ENCODE data around the gene CFAP299. TPM values are rescaled to one million over a fixed set of nuclear protein-coding genes. Genes with fewer than 3 reads are reported as not detected.

The CFAP299 gene
- polyA plus RNA-seq, 2 of the 4 experiments (the other 2 are of a cell fraction), result not detected

DNA sequence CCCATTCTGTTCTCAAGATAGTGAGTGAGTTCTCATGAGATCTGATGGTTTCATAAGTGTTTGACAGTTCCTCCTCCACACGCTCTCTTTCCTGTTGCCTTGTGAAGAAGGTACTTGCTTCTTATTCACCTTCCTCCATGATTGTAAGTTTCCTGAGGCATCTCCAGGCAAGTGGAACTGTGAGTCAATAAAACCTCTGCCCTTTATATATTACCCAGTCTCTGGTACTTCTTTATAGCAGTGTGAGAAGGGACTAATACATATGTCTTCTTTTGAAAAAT is 58.4 kb downstream of the CFAP299 start:
- TF ChIP-seq KDM1A (IDR thresholded peaks at IDR 0.05; ENCODE audit: low read depth), result no peak
- TF ChIP-seq EHMT2 (IDR thresholded peaks at IDR 0.05; ENCODE audit: low read depth), result no peak
- no peak for TF ChIP-seq CBX8 (IDR thresholded peaks at IDR 0.05)
- TF ChIP-seq NR3C1 (IDR thresholded peaks at IDR 0.05), result no peak
- no peak for TF ChIP-seq MYC (IDR thresholded peaks at IDR 0.05; ENCODE audit: borderline replicate concordance, low read length)
- no peak for TF ChIP-seq ESRRA (IDR thresholded peaks at IDR 0.05; ENCODE audit: borderline replicate concordance, low read length)
- no peak for TF ChIP-seq FOSB (CRISPR knock-in tag; IDR thresholded peaks at IDR 0.05)
- TF ChIP-seq, protein P1, sequence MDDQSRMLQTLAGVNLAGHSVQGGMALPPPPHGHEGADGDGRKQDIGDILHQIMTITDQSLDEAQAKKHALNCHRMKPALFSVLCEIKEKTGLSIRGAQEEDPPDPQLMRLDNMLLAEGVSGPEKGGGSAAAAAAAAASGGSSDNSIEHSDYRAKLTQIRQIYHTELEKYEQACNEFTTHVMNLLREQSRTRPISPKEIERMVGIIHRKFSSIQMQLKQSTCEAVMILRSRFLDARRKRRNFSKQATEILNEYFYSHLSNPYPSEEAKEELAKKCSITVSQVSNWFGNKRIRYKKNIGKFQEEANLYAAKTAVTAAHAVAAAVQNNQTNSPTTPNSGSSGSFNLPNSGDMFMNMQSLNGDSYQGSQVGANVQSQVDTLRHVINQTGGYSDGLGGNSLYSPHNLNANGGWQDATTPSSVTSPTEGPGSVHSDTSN (IDR thresholded peaks at IDR 0.05), result no peak
- TF ChIP-seq HOXB5 (CRISPR knock-in tag; IDR thresholded peaks at IDR 0.05), result no peak
- no peak for TF ChIP-seq POLR2AphosphoS2 (conservative IDR thresholded peaks at IDR 0.05; ENCODE audit: low read length)
- TF ChIP-seq CBX2 (IDR thresholded peaks at IDR 0.05; ENCODE audit: borderline replicate concordance, low read depth), result no peak
- TF ChIP-seq, protein P2, sequence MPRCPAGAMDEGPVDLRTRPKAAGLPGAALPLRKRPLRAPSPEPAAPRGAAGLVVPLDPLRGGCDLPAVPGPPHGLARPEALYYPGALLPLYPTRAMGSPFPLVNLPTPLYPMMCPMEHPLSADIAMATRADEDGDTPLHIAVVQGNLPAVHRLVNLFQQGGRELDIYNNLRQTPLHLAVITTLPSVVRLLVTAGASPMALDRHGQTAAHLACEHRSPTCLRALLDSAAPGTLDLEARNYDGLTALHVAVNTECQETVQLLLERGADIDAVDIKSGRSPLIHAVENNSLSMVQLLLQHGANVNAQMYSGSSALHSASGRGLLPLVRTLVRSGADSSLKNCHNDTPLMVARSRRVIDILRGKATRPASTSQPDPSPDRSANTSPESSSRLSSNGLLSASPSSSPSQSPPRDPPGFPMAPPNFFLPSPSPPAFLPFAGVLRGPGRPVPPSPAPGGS (IDR thresholded peaks at IDR 0.05), result no peak
- no peak for TF ChIP-seq ZFP36 (IDR thresholded peaks at IDR 0.05; ENCODE audit: borderline replicate concordance, partially characterized antibody)
- no peak for TF ChIP-seq HOXA7 (CRISPR knock-in tag; IDR thresholded peaks at IDR 0.05)
- TF ChIP-seq, protein P3, sequence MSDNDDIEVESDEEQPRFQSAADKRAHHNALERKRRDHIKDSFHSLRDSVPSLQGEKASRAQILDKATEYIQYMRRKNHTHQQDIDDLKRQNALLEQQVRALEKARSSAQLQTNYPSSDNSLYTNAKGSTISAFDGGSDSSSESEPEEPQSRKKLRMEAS (IDR thresholded peaks at IDR 0.05), result no peak
- TF ChIP-seq RNF2 (IDR thresholded peaks at IDR 0.05; ENCODE audit: borderline replicate concordance, low read depth), result no peak
- TF ChIP-seq, protein P4, sequence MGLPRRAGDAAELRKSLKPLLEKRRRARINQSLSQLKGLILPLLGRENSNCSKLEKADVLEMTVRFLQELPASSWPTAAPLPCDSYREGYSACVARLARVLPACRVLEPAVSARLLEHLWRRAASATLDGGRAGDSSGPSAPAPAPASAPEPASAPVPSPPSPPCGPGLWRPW (IDR thresholded peaks at IDR 0.05), result no peak
- Histone ChIP-seq H3K9me3 (no peaks in the 10 kb centered on the region), H3K4me2 (no peak overlapping the region), H3K27ac (no peak overlapping the region), H3K4me3 (no peak overlapping the region), H3K4me1 (no peaks in the 10 kb centered on the region)
- POLR2A ChIA-PET, result no interaction called here
- no peak for FAIRE-seq
- DNase-seq (ENCODE audit: low read depth in 1 of 2, low spot score in 1 of 2), result no peak
- CTCF ChIA-PET, result no interaction called here
- ATAC-seq, result no peak
- 53% methylated on average over 1 of the region's 1 CpG for whole genome bisulfite sequencing (ENCODE audit: missing lambda C conversion rate)

DNA sequence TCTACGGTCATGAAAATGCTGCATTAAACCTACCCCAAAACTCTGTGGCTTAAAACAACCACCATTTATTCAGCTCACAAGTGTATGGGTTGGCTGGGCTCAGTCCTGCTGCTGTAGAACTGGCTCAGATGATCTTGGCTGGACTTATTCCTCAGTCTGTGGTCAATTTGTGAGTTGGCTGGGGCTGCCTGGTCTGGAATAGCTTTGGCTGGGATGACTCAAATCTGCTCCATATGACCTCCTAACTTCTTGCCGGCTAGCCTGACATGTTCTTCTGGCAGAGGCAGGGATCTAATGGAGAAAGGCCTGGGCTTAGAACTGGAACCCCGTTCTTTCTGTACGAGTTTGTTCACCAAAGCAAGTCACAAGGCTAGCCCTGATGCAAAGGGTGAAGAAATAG is 71.7 kb downstream of the CFAP299 start:
- ChIA-PET POLR2A (no interaction called here), CTCF (no interaction called here)
- DNase-seq (ENCODE audit: low read depth in 1 of 2, low spot score in 1 of 2) (no peak), FAIRE-seq (no peak), ATAC-seq (no peak)
- Histone ChIP-seq H3K4me3 (no peak overlapping the region), H3K9me3 (no peaks in the 10 kb centered on the region), H3K4me1 (no peaks in the 10 kb centered on the region), H3K27ac (no peak overlapping the region), H3K4me2 (no peak overlapping the region)
- TF ChIP-seq, protein P5, sequence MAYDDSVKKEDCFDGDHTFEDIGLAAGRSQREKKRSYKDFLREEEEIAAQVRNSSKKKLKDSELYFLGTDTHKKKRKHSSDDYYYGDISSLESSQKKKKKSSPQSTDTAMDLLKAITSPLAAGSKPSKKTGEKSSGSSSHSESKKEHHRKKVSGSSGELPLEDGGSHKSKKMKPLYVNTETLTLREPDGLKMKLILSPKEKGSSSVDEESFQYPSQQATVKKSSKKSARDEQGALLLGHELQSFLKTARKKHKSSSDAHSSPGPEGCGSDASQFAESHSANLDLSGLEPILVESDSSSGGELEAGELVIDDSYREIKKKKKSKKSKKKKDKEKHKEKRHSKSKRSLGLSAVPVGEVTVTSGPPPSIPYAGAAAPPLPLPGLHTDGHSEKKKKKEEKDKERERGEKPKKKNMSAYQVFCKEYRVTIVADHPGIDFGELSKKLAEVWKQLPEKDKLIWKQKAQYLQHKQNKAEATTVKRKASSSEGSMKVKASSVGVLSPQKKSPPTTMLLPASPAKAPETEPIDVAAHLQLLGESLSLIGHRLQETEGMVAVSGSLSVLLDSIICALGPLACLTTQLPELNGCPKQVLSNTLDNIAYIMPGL (CRISPR knock-in tag; IDR thresholded peaks at IDR 0.05; ENCODE audit: borderline replicate concordance), result no peak
- TF ChIP-seq ZFP36 (IDR thresholded peaks at IDR 0.05; ENCODE audit: borderline replicate concordance, partially characterized antibody) (no peak), HDAC2 (IDR thresholded peaks at IDR 0.05) (no peak), FOXS1 (CRISPR knock-in tag; IDR thresholded peaks at IDR 0.05) (no peak), SMC3 (IDR thresholded peaks at IDR 0.05) (no peak), RFX5 (IDR thresholded peaks at IDR 0.05) (no peak), ESRRA (IDR thresholded peaks at IDR 0.05; ENCODE audit: borderline replicate concordance, low read length) (no peak), NPAS2 (CRISPR knock-in tag; IDR thresholded peaks at IDR 0.05; ENCODE audit: borderline replicate concordance) (no peak), RAD21 (conservative IDR thresholded peaks at IDR 0.05 in 1 of 2, IDR thresholded peaks at IDR 0.05 in 1 of 2) (no peak), POLR2AphosphoS2 (conservative IDR thresholded peaks at IDR 0.05; ENCODE audit: low read length) (no peak), FOSL2 (IDR thresholded peaks at IDR 0.05) (no peak), FOSL2 (CRISPR knock-in tag; IDR thresholded peaks at IDR 0.05) (no peak)
- TF ChIP-seq, protein P1 (IDR thresholded peaks at IDR 0.05), result no peak
- TF ChIP-seq, protein P4 (IDR thresholded peaks at IDR 0.05), result no peak
- TF ChIP-seq, protein P6, sequence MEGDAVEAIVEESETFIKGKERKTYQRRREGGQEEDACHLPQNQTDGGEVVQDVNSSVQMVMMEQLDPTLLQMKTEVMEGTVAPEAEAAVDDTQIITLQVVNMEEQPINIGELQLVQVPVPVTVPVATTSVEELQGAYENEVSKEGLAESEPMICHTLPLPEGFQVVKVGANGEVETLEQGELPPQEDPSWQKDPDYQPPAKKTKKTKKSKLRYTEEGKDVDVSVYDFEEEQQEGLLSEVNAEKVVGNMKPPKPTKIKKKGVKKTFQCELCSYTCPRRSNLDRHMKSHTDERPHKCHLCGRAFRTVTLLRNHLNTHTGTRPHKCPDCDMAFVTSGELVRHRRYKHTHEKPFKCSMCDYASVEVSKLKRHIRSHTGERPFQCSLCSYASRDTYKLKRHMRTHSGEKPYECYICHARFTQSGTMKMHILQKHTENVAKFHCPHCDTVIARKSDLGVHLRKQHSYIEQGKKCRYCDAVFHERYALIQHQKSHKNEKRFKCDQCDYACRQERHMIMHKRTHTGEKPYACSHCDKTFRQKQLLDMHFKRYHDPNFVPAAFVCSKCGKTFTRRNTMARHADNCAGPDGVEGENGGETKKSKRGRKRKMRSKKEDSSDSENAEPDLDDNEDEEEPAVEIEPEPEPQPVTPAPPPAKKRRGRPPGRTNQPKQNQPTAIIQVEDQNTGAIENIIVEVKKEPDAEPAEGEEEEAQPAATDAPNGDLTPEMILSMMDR (IDR thresholded peaks at IDR 0.05), result no peak
- 4% methylated on average over 3 of the region's 4 CpGs for WGBS (ENCODE audit: missing lambda C conversion rate)

Data from A549 (cell line).